ENCODE measurements around the gene HELB.

DNA sequence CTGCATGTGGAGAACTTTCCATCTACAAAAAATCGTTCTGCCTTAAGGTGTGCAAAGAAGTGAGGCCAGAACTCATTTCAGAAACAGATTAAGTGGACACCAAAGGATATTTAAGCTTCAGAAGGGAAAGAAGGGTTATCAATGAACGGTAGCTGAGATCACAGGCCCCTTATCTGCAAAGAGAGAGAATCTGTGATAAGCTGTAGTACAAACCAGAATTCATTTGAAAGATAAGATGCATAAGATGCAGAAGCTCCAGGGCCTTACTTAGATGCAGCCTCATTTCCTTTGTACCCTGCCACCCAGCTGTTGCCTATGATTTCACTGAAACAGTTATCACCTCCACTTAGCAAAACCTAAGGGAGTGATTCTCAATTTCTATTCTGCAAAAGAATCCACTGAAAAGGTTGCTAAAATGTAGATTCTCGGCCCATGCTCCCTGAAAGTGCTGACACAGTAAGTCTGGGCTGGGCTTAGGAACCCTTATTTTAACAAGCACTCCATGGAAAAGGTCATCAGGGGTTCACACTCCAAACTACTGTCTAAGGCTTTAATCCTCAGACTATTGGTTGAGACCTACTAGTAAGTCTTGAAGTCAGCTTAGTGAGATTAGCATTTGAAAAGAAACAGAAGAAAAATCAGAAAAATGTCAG, 64.8 kb downstream of the HELB start:
- no peak for TF ChIP-seq EP300 (conservative IDR thresholded peaks at IDR 0.05; ENCODE audit: poor library complexity, severe bottlenecking)
- TF ChIP-seq POLR2AphosphoS5 (IDR thresholded peaks at IDR 0.05), result no peak
- TF ChIP-seq CTCF (IDR thresholded peaks at IDR 0.05; ENCODE audit: poor library complexity, severe bottlenecking), result no peak
- no peak for TF ChIP-seq RAD21 (conservative IDR thresholded peaks at IDR 0.05)
- no peak for TF ChIP-seq EZH2 (IDR thresholded peaks at IDR 0.05; ENCODE audit: borderline replicate concordance, insufficient read depth, low read length, poor library complexity, severe bottlenecking)
- TF ChIP-seq REST (IDR thresholded peaks at IDR 0.05; ENCODE audit: borderline replicate concordance), result no peak
- no peak for TF ChIP-seq MXI1 (conservative IDR thresholded peaks at IDR 0.05; ENCODE audit: poor library complexity, severe bottlenecking)
- TF ChIP-seq TAF1 (IDR thresholded peaks at IDR 0.05; ENCODE audit: low read depth), result no peak
